Stimulated activated CD4-positive, alpha-beta T cell treated with anti-CD3 and anti-CD28 coated beads, TNF-alpha, amount 100 ng/mL, for 1 hour (primary cell): ENCODE data around the gene PCDHGC5.

Experiments used
- DNase-seq, 3 donors: peaks; one replicate each; pipeline ENCODE4 v3.0.0-alpha.2; 2020; ENCODE audit warnings: low read depth in 3 of 3, low spot score in 1 of 3

PCDHGC5 gene

GRCh38 chr5:141528291-141528984, 39.6 kb downstream of the PCDHGC5 start:
- DNase-seq = no peak

- no peak for DNase-seq
Observed at GRCh38 chr5:141529002-141529401, 40.1 kb downstream of the PCDHGC5 start.

- no peak for DNase-seq
Observed at GRCh38 chr5:141529873-141530272, 41.0 kb downstream of the PCDHGC5 start.

- no peak for DNase-seq
Observed at GRCh38 chr5:141532726-141533125, 43.8 kb downstream of the PCDHGC5 start.

- DNase-seq = no peak
Observed at GRCh38 chr5:141533897-141534296, 45.0 kb downstream of the PCDHGC5 start.

GRCh38 chr5:141534492-141535213, 45.8 kb downstream of the PCDHGC5 start:
- no peak for DNase-seq
